ENCODE results near the gene ESR2.
"Not testable (repeated sequence)": the region's sequence is repeated elsewhere in the genome, so short reads cannot be mapped to it uniquely, and the experiment has no call there.

Gene ESR2

GRCh38 chr14:64293976-64294671 lies at the start of gene ESR2:
TSS of gene ESR2 (minus strand) at chr14:64294371. CDS start at chr14:64282985, 11,386 bp downstream.
- Mint-ChIP-seq H3K36me3 (ENCODE audit: low read depth) (no peaks in the 10 kb centered on the region), H3K9me3 (no peaks in the 10 kb centered on the region), H3K4me1 (ENCODE audit: low read depth) (peaks cover 14% of the 10 kb centered on the region), H3K27me3 (peaks cover 48% of the 10 kb centered on the region), H3K4me3 (peak within 1 kb of the TSS; percentile 30), H3K27ac (no peak within 1 kb of the TSS)
- intact Hi-C loops (cut with micrococcal nuclease) = no loop called here

GRCh38 chr14:64340560-64341196 lies 46.5 kb upstream of the ESR2 start:
- peak overlapping the region; percentile 47 for H3K27ac Mint-ChIP-seq
- H3K9me3 Mint-ChIP-seq = peaks cover 15% of the 10 kb centered on the region
- no peaks in the 10 kb centered on the region for H3K27me3 Mint-ChIP-seq
- H3K4me1 Mint-ChIP-seq (ENCODE audit: low read depth) = peaks cover 25% of the 10 kb centered on the region
- peaks cover 16% of the 10 kb centered on the region for H3K36me3 Mint-ChIP-seq (ENCODE audit: low read depth)
- no peak overlapping the region for H3K4me3 Mint-ChIP-seq
- intact Hi-C loops (cut with micrococcal nuclease) = no loop called here

GRCh38 chr14:64338616-64339316 lies 44.6 kb upstream of the ESR2 start:
- intact Hi-C loops (cut with micrococcal nuclease) = loop anchor here (1.0 to 5.0 kb wide), 2 partner anchors 50 to 696 kb away; partner anchors contain the start of genes MTHFD1 and WDR89

DNA sequence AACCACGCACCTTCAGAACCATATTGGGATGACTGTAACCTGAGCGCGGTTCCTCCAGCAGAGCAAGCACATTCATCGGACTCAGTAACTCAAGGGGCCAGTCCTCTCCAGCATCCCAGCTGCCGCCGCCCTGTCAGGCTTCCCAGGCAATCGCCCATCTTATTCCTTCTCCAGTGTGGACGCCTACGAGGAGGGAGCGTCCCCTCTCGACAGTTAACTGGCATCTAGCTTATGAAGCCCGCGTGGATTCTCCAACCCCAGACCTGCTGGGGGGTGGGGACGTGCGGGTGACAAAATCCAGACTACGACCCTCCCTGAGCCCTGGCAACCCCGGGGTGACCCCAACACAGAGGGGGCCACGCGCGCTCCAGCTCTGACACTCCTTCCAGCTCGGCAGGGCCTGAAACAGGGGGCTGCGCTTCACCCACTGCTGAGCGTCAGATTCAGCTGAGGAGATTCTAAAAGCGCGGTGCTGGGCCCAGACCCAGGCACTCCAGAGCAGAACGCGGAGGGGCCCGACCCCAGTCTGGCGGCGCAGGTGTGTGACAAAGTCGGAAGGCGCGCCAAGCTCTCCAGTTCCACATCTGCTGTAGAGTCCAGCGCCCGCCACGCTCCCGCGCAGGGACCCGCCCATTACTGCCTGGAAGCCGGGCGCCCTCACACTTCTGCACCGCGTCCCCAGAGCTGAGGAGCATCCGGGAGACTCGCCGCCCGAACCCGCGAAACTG lies 43.9 kb upstream of the ESR2 start:
- peaks cover 16% of the 10 kb centered on the region for H3K36me3 Mint-ChIP-seq (ENCODE audit: low read depth)
- intact Hi-C loops (cut with micrococcal nuclease) = loop anchor here (1.0 to 5.0 kb wide), 2 partner anchors 50 to 696 kb away; partner anchors contain the start of genes MTHFD1 and WDR89
- peak overlapping the region; percentile 92 for H3K4me3 Mint-ChIP-seq
- no peaks in the 10 kb centered on the region for H3K27me3 Mint-ChIP-seq
- H3K27ac Mint-ChIP-seq = peak overlapping the region; percentile 91
- peaks cover 25% of the 10 kb centered on the region for H3K4me1 Mint-ChIP-seq (ENCODE audit: low read depth)
- peaks cover 15% of the 10 kb centered on the region for H3K9me3 Mint-ChIP-seq

More at GRCh38 chr14:64338616-64339316, 44.6 kb upstream of the ESR2 start:
- Mint-ChIP-seq H3K27me3 (no peaks in the 10 kb centered on the region), H3K9me3 (peaks cover 15% of the 10 kb centered on the region), H3K4me1 (ENCODE audit: low read depth) (peaks cover 25% of the 10 kb centered on the region), H3K36me3 (ENCODE audit: low read depth) (peaks cover 16% of the 10 kb centered on the region), H3K4me3 (peak overlapping the region; percentile 92), H3K27ac (peak overlapping the region; percentile 91)

GRCh38 chr14:64329149-64329548 lies 35.0 kb upstream of the ESR2 start:
- intact Hi-C loops (cut with micrococcal nuclease) = no loop called here
- Mint-ChIP-seq H3K4me3 (no peak overlapping the region), H3K27me3 (peaks cover 3% of the 10 kb centered on the region), H3K27ac (no peak overlapping the region), H3K36me3 (ENCODE audit: low read depth) (no peaks in the 10 kb centered on the region), H3K9me3 (no peaks in the 10 kb centered on the region), H3K4me1 (ENCODE audit: low read depth) (no peaks in the 10 kb centered on the region)

GRCh38 chr14:64326502-64326901 lies 32.3 kb upstream of the ESR2 start:
- H3K4me3 Mint-ChIP-seq = no peak overlapping the region
- H3K36me3 Mint-ChIP-seq (ENCODE audit: low read depth) = no peaks in the 10 kb centered on the region
- peaks cover 6% of the 10 kb centered on the region for H3K27me3 Mint-ChIP-seq
- H3K9me3 Mint-ChIP-seq = no peaks in the 10 kb centered on the region
- H3K27ac Mint-ChIP-seq = no peak overlapping the region
- no peaks in the 10 kb centered on the region for H3K4me1 Mint-ChIP-seq (ENCODE audit: low read depth)
- intact Hi-C loops (cut with micrococcal nuclease) = no loop called here

DNA sequence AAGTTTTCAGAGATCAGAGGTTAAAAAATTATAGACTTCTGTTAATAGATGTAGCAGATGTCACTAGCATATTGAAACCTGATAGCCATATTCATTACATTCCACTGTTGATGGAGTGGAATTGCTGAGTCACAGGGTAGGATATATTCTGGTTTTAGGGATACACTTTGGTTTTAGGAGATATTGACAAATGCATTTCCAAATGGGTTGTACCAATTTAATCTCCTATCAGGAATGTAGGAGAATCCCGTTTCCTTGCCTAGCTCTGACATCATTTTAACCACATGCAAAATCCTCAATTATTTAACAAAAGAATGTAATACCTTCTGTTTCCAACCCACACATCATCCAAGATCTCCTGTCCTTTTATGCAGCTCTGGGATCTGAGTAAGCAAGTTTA lies 30.7 kb upstream of the ESR2 start:
- no peak overlapping the region for H3K27ac Mint-ChIP-seq
- H3K9me3 Mint-ChIP-seq = no peaks in the 10 kb centered on the region
- no peak overlapping the region for H3K4me3 Mint-ChIP-seq
- intact Hi-C loops (cut with micrococcal nuclease) = no loop called here
- peaks cover 5% of the 10 kb centered on the region for H3K27me3 Mint-ChIP-seq
- H3K4me1 Mint-ChIP-seq (ENCODE audit: low read depth) = no peaks in the 10 kb centered on the region
- H3K36me3 Mint-ChIP-seq (ENCODE audit: low read depth) = no peaks in the 10 kb centered on the region

DNA sequence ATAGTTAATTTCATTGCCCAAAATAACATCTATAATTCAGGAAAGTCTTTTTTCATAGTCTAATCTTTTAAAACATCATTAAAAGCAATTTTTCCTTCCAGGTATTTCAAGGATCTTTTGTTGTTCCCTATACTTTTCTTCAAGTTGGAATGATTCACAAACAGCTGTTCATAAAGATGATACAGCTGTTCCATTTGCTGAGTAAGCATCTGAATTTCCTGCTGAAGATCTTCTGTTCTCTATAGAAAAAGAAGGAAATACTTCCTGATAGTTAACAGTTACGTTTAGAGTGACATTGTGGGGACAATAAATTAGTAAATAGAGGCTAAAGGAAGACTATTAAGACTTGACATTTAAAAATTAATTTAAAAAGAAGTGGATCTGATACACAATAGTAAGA lies 30.3 kb upstream of the ESR2 start:
- Mint-ChIP-seq H3K27me3 (peaks cover 4% of the 10 kb centered on the region), H3K27ac (no peak overlapping the region), H3K4me1 (ENCODE audit: low read depth) (no peaks in the 10 kb centered on the region), H3K9me3 (no peaks in the 10 kb centered on the region), H3K4me3 (no peak overlapping the region), H3K36me3 (ENCODE audit: low read depth) (no peaks in the 10 kb centered on the region)
- intact Hi-C loops (cut with micrococcal nuclease) = no loop called here

- H3K27me3 Mint-ChIP-seq; H3K9me3 Mint-ChIP-seq; H3K4me3 Mint-ChIP-seq; H3K4me1 Mint-ChIP-seq (ENCODE audit: low read depth); H3K36me3 Mint-ChIP-seq (ENCODE audit: low read depth); intact Hi-C loops (cut with micrococcal nuclease); H3K27ac Mint-ChIP-seq: not testable (repeated sequence)
Observed at GRCh38 chr14:64320362-64320761, 26.2 kb upstream of the ESR2 start.

DNA sequence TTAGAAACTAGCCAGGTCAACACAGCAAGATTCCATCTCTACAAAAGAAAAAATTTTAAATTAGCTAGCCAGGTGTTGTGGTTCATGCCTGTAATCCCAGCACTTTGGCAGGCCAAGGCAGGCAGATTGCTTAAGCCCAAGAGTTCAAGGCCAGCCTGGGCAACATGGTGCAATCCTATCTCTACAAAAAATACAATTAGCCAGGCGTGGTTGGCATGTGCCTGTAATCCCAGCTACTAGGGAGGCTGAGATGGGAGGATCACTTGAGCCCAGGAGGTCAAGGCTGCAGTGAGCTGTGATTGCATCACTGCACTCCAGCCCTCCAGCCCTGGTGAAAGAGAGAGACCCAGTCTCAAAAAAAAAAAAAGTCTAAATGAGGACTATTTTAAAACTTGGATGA lies 24.5 kb upstream of the ESR2 start:
- H3K4me1 Mint-ChIP-seq (ENCODE audit: low read depth); H3K4me3 Mint-ChIP-seq; H3K27me3 Mint-ChIP-seq; H3K9me3 Mint-ChIP-seq; H3K36me3 Mint-ChIP-seq (ENCODE audit: low read depth); H3K27ac Mint-ChIP-seq; intact Hi-C loops (cut with micrococcal nuclease): not testable (repeated sequence)

- no peaks in the 10 kb centered on the region for H3K36me3 Mint-ChIP-seq (ENCODE audit: low read depth)
- H3K9me3 Mint-ChIP-seq = no peaks in the 10 kb centered on the region
- no peaks in the 10 kb centered on the region for H3K4me1 Mint-ChIP-seq (ENCODE audit: low read depth)
- H3K27ac Mint-ChIP-seq = no peak overlapping the region
- intact Hi-C loops (cut with micrococcal nuclease) = loop anchor here (5.0 kb wide), 2 partner anchors 506 to 676 kb away; no protein-coding TSS in a partner anchor
- H3K4me3 Mint-ChIP-seq = no peak overlapping the region
- no peaks in the 10 kb centered on the region for H3K27me3 Mint-ChIP-seq
Observed at GRCh38 chr14:64303471-64303917, 9.3 kb upstream of the ESR2 start.

- H3K27me3 Mint-ChIP-seq = peaks cover 32% of the 10 kb centered on the region
- peaks cover 13% of the 10 kb centered on the region for H3K4me1 Mint-ChIP-seq (ENCODE audit: low read depth)
- no peak overlapping the region for H3K4me3 Mint-ChIP-seq
- no peaks in the 10 kb centered on the region for H3K36me3 Mint-ChIP-seq (ENCODE audit: low read depth)
- no peaks in the 10 kb centered on the region for H3K9me3 Mint-ChIP-seq
- no peak overlapping the region for H3K27ac Mint-ChIP-seq
- intact Hi-C loops (cut with micrococcal nuclease) = no loop called here
Observed at GRCh38 chr14:64298773-64299172, 4.6 kb upstream of the ESR2 start.

GRCh38 chr14:64296561-64296960 lies 2.4 kb upstream of the ESR2 start:
- intact Hi-C loops (cut with micrococcal nuclease) = no loop called here
- Mint-ChIP-seq H3K9me3 (no peaks in the 10 kb centered on the region), H3K4me3 (no peak overlapping the region), H3K27me3 (peaks cover 46% of the 10 kb centered on the region), H3K27ac (no peak overlapping the region), H3K36me3 (ENCODE audit: low read depth) (no peaks in the 10 kb centered on the region), H3K4me1 (ENCODE audit: low read depth) (peaks cover 14% of the 10 kb centered on the region)
